GM18951 (cell line): Measurements from ENCODE around the gene SIN3A.

Source experiments
- POLR2A ChIP-seq: IDR thresholded peaks from 4 replicates; pipeline ENCODE4 v1.6.1; 2011; ENCODE audit warnings: mild to moderate bottlenecking; ENCODE audit not compliant: insufficient read length, insufficient read depth; ENCODE audit errors: extremely low read depth
- in situ Hi-C: fragments of 300-500 bp; cut with MboI; formaldehyde crosslinking; loops from one replicate; pipeline ENCODE4 v1.12.0; 2022; ENCODE audit warnings: low sequenced_read_pairs, mixed read lengths, inconsistent platforms; ENCODE audit not compliant: unreplicated experiment

SIN3A gene

GRCh38 chr15:75437721-75438120, 13.8 kb downstream of the SIN3A start:
- in situ Hi-C loops: no loop called here
- no peak for TF ChIP-seq POLR2A

- in situ Hi-C loops: no loop called here
- no peak for TF ChIP-seq POLR2A
Observed at GRCh38 chr15:75436881-75437280, 14.6 kb downstream of the SIN3A start.

- no peak for TF ChIP-seq POLR2A
- in situ Hi-C loops: no loop called here
Observed at GRCh38 chr15:75431682-75432081, 19.8 kb downstream of the SIN3A start.

GRCh38 chr15:75431270-75431669, 20.2 kb downstream of the SIN3A start:
- in situ Hi-C loops: no loop called here
- TF ChIP-seq POLR2A: no peak

- TF ChIP-seq POLR2A: no peak
- in situ Hi-C loops: no loop called here
Observed at GRCh38 chr15:75430259-75430658, 21.2 kb downstream of the SIN3A start.

- TF ChIP-seq POLR2A: no peak
- in situ Hi-C loops: no loop called here
Observed at GRCh38 chr15:75428152-75428551, 23.3 kb downstream of the SIN3A start.

- TF ChIP-seq POLR2A: no peak
- in situ Hi-C loops: no loop called here
Observed at GRCh38 chr15:75425966-75426500, 25.5 kb downstream of the SIN3A start.

- TF ChIP-seq POLR2A: no peak
Observed at GRCh38 chr15:75422554-75422953, 28.9 kb downstream of the SIN3A start.

GRCh38 chr15:75420698-75421097, 30.8 kb downstream of the SIN3A start:
- no peak for TF ChIP-seq POLR2A
- in situ Hi-C loops: no loop called here

More at GRCh38 chr15:75422554-75422953, 28.9 kb downstream of the SIN3A start:
- in situ Hi-C loops: no loop called here

GRCh38 chr15:75416584-75416983, 34.9 kb downstream of the SIN3A start:
- in situ Hi-C loops: no loop called here
- TF ChIP-seq POLR2A: no peak

- in situ Hi-C loops: no loop called here
- TF ChIP-seq POLR2A: no peak
Observed at GRCh38 chr15:75410196-75410595, 41.3 kb downstream of the SIN3A start.

GRCh38 chr15:75407083-75407482, 44.4 kb downstream of the SIN3A start:
- in situ Hi-C loops: no loop called here
- TF ChIP-seq POLR2A: no peak

- TF ChIP-seq POLR2A: no peak
- in situ Hi-C loops: no loop called here
Observed at GRCh38 chr15:75403892-75404291, 47.6 kb downstream of the SIN3A start.

- in situ Hi-C loops: no loop called here
Observed at GRCh38 chr15:75397494-75397893, 54.0 kb downstream of the SIN3A start.

More at GRCh38 chr15:75397494-75397893, 54.0 kb downstream of the SIN3A start:
- TF ChIP-seq POLR2A: no peak
